ENCODE results near the gene STAC3. TPM values are rescaled to one million over a fixed set of nuclear protein-coding genes. Genes with fewer than 3 reads are reported as not detected.

Gene STAC3
- total and polyA plus RNA-seq, 2 of the 13 experiments (the other 11 are each of a cell fraction or from before 2014, with no cell fraction given), result 0.18 to 0.22 TPM

DNA sequence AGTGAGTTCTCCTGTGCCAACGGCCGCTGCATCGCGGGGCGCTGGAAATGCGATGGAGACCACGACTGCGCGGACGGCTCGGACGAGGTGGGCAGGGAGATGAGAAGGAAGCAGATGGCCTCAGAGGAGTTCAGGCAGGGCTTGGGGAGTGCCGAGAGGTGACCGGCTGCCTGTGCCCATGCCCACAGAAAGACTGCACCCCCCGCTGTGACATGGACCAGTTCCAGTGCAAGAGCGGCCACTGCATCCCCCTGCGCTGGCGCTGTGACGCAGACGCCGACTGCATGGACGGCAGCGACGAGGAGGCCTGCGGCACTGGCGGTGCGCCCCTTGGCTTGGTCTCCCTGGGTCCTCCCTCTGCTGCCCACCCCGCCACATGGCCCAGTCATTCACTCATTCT lies 47.8 kb downstream of the STAC3 start:
- BruUV-seq (replicated peaks), result no TSS peak
- no peak for FAIRE-seq

DNA sequence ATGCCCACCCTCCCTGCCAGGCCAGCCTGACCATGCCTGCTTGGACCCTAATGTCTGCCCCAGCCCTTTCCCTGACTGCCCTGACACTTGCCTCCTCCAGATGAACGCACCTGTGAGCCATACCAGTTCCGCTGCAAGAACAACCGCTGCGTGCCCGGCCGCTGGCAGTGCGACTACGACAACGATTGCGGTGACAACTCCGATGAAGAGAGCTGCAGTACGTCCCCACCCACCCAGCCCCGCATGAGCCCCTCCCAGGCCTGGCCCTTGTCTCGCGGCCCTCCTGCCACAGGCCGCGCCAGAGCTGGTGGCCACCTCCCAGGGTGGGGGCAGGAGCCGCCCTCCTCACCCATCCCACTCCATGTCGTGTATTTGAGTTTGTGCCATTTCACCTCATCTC lies 48.7 kb downstream of the STAC3 start:
- ATAC-seq, result no peak
- FAIRE-seq, result no peak
- in situ Hi-C loops (cut with HindIII; ENCODE audit: extremely low pct_ligation_motif_present, low pct_unique_long_range_greater_than_20kb), result no loop called here
- no peaks in the 10 kb centered on the region for H3K27me3 ChIP-seq (ENCODE audit: control insufficient read depth in 1 of 2, insufficient read depth in 2 of 2, low read length in 2 of 2)
- intact Hi-C loops (cut with micrococcal nuclease; ENCODE audit: unreplicated experiment), result no loop called here
- ChIA-PET CTCF (ENCODE audit: low intra/inter-chr PET ratio, low total read pairs) (no interaction called here), POLR2A (no interaction called here)
- no TSS peak for BruUV-seq (replicated peaks)
- H2AFZ ChIP-seq (ENCODE audit: low read length), result no peak overlapping the region
- no peaks in the 10 kb centered on the region for H3K9me3 ChIP-seq (ENCODE audit: low read length)
- H3K79me2 ChIP-seq (ENCODE audit: insufficient read depth, low read length), result no peaks in the 10 kb centered on the region
- H3K9ac ChIP-seq (ENCODE audit: insufficient read depth, low read depth, low read length), result no peak overlapping the region
- no peak for DNase-seq (ENCODE audit: low spot score)
- TF ChIP-seq KMT2A (CRISPR knock-in tag; IDR thresholded peaks at IDR 0.05), result no peak
- TF ChIP-seq SIN3B (IDR thresholded peaks at IDR 0.05; ENCODE audit: low read length), result no peak
- no peak for TF ChIP-seq TFDP2 (CRISPR knock-in tag; IDR thresholded peaks at IDR 0.05)
- no peak for TF ChIP-seq ZNF652 (CRISPR knock-in tag; IDR thresholded peaks at IDR 0.05; ENCODE audit: borderline replicate concordance, low read depth)
- TF ChIP-seq, protein P1, sequence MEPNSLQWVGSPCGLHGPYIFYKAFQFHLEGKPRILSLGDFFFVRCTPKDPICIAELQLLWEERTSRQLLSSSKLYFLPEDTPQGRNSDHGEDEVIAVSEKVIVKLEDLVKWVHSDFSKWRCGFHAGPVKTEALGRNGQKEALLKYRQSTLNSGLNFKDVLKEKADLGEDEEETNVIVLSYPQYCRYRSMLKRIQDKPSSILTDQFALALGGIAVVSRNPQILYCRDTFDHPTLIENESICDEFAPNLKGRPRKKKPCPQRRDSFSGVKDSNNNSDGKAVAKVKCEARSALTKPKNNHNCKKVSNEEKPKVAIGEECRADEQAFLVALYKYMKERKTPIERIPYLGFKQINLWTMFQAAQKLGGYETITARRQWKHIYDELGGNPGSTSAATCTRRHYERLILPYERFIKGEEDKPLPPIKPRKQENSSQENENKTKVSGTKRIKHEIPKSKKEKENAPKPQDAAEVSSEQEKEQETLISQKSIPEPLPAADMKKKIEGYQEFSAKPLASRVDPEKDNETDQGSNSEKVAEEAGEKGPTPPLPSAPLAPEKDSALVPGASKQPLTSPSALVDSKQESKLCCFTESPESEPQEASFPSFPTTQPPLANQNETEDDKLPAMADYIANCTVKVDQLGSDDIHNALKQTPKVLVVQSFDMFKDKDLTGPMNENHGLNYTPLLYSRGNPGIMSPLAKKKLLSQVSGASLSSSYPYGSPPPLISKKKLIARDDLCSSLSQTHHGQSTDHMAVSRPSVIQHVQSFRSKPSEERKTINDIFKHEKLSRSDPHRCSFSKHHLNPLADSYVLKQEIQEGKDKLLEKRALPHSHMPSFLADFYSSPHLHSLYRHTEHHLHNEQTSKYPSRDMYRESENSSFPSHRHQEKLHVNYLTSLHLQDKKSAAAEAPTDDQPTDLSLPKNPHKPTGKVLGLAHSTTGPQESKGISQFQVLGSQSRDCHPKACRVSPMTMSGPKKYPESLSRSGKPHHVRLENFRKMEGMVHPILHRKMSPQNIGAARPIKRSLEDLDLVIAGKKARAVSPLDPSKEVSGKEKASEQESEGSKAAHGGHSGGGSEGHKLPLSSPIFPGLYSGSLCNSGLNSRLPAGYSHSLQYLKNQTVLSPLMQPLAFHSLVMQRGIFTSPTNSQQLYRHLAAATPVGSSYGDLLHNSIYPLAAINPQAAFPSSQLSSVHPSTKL (CRISPR knock-in tag; IDR thresholded peaks at IDR 0.05), result no peak
- no peak for TF ChIP-seq ZBTB21 (CRISPR knock-in tag; IDR thresholded peaks at IDR 0.05)
- TF ChIP-seq POLR2A (IDR thresholded peaks at IDR 0.05; ENCODE audit: insufficient read depth in 1 of 2, low read depth in 2 of 2, low read length in 2 of 2), result no peak
- no peak for TF ChIP-seq ZBTB42 (CRISPR knock-in tag; IDR thresholded peaks at IDR 0.05)
- no peak for TF ChIP-seq MEF2D (CRISPR knock-in tag; IDR thresholded peaks at IDR 0.05)
- no peak for TF ChIP-seq ZNF160 (CRISPR knock-in tag; IDR thresholded peaks at IDR 0.05)
- no peak for TF ChIP-seq MLLT10 (CRISPR knock-in tag; IDR thresholded peaks at IDR 0.05)
- no peaks in the 10 kb centered on the region for H3K4me1 ChIP-seq (ENCODE audit: insufficient read depth, low read length)
- H4K20me1 ChIP-seq (ENCODE audit: insufficient read depth, low read length), result no peaks in the 10 kb centered on the region
- H3K36me3 ChIP-seq (replicated peaks in 1 of 2; ENCODE audit: control insufficient read depth in 1 of 2, insufficient read depth in 2 of 2, low read length in 2 of 2), result peaks cover 61 to 87% of the 10 kb centered on the region in 2 experiments
- WGBS (ENCODE audit: low lambda C conversion rate), result 100% methylated on average over 12 of the region's 19 CpGs
- no peak overlapping the region for H3K4me3 ChIP-seq (replicated peaks in 1 of 3; ENCODE audit: insufficient read depth in 1 of 3, low read depth in 2 of 3, low read length in 3 of 3)
- H3K27ac ChIP-seq (ENCODE audit: extremely low read length, insufficient read depth, low read length), result no peak overlapping the region
- no peak overlapping the region for H3K4me2 ChIP-seq (ENCODE audit: low read depth, low read length)

More for the DNA sequence above, 47.8 kb downstream of the STAC3 start:
- CTCF ChIA-PET (ENCODE audit: low intra/inter-chr PET ratio, low total read pairs), result no interaction called here
- no peak overlapping the region for H3K4me3 ChIP-seq (replicated peaks in 1 of 3; ENCODE audit: insufficient read depth in 1 of 3, low read depth in 2 of 3, low read length in 3 of 3)
- ATAC-seq (no peak), DNase-seq (ENCODE audit: low spot score) (no peak)
- no peak overlapping the region for H3K27ac ChIP-seq (ENCODE audit: extremely low read length, insufficient read depth, low read length)
- no peak for TF ChIP-seq TBP (CRISPR knock-in tag; IDR thresholded peaks at IDR 0.05)
- TF ChIP-seq AGO2 (optimal IDR thresholded peaks at IDR 0.05; ENCODE audit: low read depth, low read length), result peak; percentile 47
- H3K27me3 ChIP-seq (ENCODE audit: control insufficient read depth in 1 of 2, insufficient read depth in 2 of 2, low read length in 2 of 2), result no peaks in the 10 kb centered on the region
- in situ Hi-C loops (cut with HindIII; ENCODE audit: extremely low pct_ligation_motif_present, low pct_unique_long_range_greater_than_20kb) (no loop called here), intact Hi-C loops (cut with micrococcal nuclease; ENCODE audit: unreplicated experiment) (no loop called here)
- no peak overlapping the region for H3K4me2 ChIP-seq (ENCODE audit: low read depth, low read length)
- no peaks in the 10 kb centered on the region for H3K4me1 ChIP-seq (ENCODE audit: insufficient read depth, low read length)
- H2AFZ ChIP-seq (ENCODE audit: low read length), result no peak overlapping the region
- POLR2A ChIA-PET, result no interaction called here
- H3K36me3 ChIP-seq (replicated peaks in 1 of 2; ENCODE audit: control insufficient read depth in 1 of 2, insufficient read depth in 2 of 2, low read length in 2 of 2), result peaks cover 53 to 86% of the 10 kb centered on the region in 2 experiments
- no peaks in the 10 kb centered on the region for H3K9me3 ChIP-seq (ENCODE audit: low read length)
- no peak overlapping the region for H3K9ac ChIP-seq (ENCODE audit: insufficient read depth, low read depth, low read length)
- H3K79me2 ChIP-seq (ENCODE audit: insufficient read depth, low read length), result no peaks in the 10 kb centered on the region
- WGBS (ENCODE audit: low lambda C conversion rate), result 97% methylated on average over 18 of the region's 28 CpGs
- no peaks in the 10 kb centered on the region for H4K20me1 ChIP-seq (ENCODE audit: insufficient read depth, low read length)
